SU-DHL-6 (cell line): Measurements from ENCODE around the gene VWF.

Experiments used
- EZH2phosphoT487 ChIP-seq: fragments of 200-600 bp; sonication (generic), shearing (Covaris generic); conservative IDR thresholded peaks from 2 replicates; pipeline ENCODE4 v1.6.1; 2018; ENCODE audit warnings: mild to moderate bottlenecking, antibody characterized with exemption, low read length, moderate library complexity, mixed read lengths
- TF ChIP-seq, protein P1 (sequence below): fragments of 200-600 bp; sonication (generic); IDR thresholded peaks from one replicate; pipeline ENCODE4 v1.5.1; 2017; ENCODE audit warnings: antibody characterized with exemption, mild to moderate bottlenecking, low read length, moderate library complexity; ENCODE audit not compliant: insufficient read depth, poor library complexity, severe bottlenecking

DNA sequence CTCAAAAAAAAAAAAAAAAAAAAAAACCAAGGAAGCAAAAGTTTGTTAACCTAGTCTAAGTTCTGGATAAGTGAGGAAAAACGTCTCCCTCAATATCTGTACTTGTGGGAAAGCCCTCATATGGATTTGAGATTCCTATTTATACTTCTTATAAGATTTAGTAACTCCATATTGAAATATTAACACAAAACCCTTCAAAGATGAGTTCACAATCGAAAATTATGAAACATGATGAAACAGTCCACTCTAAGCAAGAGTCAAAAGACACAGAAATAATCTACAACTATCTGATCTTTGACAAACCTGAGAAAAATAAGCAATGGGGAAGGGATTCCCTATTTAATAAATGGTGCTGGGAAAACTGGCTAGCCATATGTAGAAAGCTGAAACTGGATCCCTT lies 25.2 kb downstream of the VWF start:
- TF ChIP-seq, protein P1, sequence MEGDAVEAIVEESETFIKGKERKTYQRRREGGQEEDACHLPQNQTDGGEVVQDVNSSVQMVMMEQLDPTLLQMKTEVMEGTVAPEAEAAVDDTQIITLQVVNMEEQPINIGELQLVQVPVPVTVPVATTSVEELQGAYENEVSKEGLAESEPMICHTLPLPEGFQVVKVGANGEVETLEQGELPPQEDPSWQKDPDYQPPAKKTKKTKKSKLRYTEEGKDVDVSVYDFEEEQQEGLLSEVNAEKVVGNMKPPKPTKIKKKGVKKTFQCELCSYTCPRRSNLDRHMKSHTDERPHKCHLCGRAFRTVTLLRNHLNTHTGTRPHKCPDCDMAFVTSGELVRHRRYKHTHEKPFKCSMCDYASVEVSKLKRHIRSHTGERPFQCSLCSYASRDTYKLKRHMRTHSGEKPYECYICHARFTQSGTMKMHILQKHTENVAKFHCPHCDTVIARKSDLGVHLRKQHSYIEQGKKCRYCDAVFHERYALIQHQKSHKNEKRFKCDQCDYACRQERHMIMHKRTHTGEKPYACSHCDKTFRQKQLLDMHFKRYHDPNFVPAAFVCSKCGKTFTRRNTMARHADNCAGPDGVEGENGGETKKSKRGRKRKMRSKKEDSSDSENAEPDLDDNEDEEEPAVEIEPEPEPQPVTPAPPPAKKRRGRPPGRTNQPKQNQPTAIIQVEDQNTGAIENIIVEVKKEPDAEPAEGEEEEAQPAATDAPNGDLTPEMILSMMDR, result no peak
- no peak for TF ChIP-seq EZH2phosphoT487
